HG03097 (cell line): ENCODE measurements around the gene TOMM40L.
"Not testable (repeated sequence)": the region's sequence is repeated elsewhere in the genome, so short reads cannot be mapped to it uniquely, and the experiment has no call there.

Experiments used
- ATAC-seq: cut with Tn5 transposase; IDR thresholded peaks from one replicate; pipeline ENCODE4 v1.9.1; 2021; ENCODE audit not compliant: unreplicated experiment, low FRiP score

Gene TOMM40L

DNA sequence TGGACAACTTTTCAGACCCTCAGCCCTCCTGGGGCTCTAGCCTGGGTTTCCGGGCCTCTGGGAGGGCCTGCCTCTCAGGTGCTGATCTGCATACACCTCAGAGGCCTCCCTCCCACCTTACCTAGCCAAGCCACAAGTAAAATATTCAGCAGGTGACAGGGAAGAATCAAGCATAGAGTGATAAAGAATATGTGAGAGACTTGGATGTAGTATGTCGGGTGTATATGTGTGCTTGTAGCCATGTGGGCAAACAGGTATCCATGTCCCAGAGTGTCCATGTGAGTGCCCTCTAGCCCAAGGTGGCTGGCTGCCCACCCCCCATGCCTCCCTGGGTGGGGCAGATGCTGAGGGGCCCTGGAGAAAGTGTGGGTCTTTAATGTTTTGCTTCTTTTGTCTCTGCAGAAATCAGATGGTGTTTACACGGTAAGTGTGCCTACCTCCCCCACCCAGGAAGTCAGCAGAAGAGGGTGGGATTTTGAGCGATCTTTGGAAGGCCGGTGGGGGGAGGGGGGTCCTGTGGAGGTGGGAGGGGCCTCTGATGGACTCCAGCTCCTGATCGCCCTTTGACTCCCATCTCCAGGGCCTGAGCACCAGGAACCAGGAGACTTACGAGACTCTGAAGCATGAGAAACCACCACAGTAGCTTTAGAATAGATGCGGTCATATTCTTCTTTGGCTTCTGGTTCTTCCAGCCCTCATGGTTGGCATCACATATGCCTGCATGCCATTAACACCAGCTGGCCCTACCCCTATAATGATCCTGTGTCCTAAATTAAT lies 7.4 kb upstream of the TOMM40L start:
- no peak for ATAC-seq

DNA sequence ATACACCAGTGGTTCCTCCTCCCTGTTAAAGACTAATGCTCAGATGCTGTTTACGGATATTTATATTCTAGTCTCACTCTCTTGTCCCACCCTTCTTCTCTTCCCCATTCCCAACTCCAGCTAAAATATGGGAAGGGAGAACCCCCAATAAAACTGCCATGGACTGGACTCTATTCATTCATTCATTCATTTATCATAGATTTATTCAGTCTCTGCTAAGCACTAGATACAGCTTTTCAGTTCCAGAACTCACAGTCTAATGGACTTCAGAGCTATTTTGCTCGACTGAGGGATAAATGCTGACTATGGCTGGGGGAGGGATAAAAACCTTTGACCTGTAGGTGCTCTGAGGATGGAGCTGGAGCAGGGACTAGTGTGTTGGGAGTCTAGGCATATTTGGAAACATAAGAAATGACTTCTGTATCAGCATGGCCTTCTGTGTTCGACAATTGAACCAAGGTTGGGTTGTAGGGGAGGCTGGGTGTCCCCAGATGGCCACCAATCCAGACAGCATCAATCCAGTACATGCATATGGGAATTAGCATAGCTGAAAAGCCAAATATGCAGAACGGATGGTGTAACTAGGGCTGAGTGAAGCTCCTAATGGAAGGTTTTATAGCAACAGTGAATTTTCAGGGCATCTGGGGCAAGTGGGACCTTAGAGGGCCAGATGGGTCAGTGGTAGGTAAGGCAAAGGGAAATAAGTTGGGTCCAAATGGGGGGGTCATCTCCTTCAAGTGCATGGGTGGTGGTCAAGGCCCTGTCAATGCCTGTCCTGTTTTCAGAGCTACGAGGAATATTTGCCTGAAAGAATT lies 6.6 kb upstream of the TOMM40L start:
- ATAC-seq, result no peak

DNA sequence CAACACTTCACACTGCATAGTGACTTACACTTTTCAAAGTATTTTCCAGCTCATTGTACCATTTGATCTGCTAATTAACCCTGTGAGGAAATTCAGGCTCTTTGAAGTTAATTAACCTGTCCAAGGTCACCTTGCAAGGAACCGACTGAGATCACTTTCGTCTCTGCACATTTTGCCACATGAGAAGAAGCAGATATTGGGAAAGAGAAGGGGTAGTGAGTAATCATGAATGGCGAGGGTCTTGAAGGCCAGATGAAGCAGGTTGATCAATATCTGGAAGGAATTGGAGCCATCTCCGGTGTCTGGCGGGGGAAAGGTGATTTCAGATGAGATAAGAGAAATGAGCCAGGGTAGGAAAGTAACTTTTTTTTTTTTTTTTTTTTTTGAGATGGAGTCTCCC lies 5.9 kb upstream of the TOMM40L start:
- no peak for ATAC-seq

GRCh38 chr1:161222175-161223019 lies 3.5 kb upstream of the TOMM40L start:
- ATAC-seq, result no peak

DNA sequence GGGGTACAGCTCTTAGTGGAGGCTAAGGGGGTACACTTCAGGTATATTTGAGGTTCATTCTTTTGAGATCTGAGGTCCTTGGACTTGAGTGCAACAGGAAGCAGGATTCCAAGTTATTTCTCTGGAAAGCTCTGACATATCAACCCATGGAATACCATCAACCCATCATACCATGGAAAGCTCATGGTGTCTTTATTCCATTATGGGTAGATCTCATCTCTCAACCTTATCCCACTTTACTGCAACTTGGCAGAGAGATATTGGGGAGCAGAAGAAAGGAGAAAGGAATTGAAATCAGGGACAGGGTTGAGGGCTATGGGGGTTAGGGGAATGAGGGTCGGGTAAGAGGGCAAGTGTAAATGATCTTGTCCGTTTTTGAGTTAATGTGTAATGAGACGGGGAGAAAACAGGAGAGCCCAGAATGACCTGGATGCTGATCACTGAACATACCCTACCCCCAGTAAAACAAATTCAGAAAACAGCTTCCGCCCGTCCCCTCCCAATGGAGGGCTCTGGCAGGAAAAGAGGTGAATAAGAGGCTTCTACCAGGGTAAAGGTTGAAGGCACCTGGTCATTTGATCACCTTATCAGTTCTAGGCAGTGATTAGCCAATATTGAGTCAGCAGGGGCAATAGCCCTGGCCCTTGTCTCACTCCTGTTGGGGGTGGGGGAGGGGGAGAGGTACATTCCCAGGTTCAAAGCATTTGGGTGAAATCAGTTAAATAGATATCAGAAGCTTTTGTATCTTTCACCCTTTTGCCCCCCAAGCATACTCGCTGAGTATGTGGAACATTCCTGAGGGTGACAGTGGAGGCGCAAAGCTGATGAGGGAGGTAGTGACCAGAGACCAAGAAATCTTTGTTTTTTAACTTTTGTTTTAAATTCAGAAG lies 1.8 kb upstream of the TOMM40L start:
- ATAC-seq, result no peak

DNA sequence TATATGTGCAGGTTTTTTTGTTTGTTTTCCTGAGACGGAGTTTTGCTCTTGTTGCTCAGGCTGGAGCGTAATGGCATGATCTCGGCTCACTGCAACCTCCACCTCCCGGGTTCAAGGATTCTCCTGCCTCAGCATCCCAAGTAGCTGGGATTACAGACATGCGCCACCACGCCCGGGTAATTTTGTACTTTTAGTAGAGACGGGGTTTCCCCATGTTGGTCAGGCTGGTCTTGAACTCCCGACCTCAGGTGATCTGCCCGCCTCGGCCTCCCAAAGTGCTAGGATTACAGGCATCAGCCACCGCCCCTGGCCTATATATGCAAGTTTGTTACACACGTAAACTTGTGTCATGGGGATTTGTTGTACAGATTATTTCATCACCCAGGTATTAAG lies 1.2 kb upstream of the TOMM40L start:
- ATAC-seq, result not testable (repeated sequence)

DNA sequence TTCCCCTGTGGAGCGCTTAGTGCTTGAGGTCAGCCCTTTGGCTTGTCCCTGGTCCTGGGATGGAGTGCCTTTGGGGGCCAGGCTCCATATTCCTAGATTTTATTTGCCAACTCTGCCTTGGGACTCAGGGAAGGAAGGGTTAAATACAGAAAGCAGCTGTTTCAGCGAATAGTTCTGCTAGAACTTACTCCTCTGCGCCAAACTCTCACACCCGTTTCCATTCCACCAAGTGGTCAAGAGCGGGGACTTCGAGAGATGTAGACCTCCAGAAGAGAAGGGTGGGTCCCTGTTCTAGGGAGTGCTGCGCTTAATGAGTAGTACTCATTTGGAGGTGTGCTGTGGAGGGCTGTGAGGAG lies 704 bp upstream of the TOMM40L start:
- ATAC-seq, result no peak

- ATAC-seq, result no peak
These were observed 456 bp downstream of the TOMM40L start for GRCh38 chr1:161226320-161226711.

DNA sequence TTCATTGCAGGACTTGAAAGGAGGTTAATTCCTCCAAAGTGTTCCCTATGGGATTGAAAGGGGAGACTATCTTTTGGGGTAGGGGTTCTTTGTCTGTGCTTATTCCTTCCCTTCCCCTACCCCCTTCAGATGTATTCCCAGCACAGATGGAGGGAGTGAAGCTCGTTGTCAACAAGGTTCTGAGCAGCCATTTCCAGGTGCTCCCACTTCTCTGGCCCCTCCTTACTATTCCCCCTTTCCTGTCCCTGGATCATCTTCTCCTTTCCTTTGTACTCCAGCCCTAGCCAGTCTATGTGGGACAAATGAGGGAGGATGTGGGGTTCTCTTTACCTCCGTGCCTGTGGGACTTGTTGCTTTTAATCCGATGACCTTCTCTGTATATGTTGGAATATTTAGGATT lies 899 bp downstream of the TOMM40L start:
- ATAC-seq, result no peak

DNA sequence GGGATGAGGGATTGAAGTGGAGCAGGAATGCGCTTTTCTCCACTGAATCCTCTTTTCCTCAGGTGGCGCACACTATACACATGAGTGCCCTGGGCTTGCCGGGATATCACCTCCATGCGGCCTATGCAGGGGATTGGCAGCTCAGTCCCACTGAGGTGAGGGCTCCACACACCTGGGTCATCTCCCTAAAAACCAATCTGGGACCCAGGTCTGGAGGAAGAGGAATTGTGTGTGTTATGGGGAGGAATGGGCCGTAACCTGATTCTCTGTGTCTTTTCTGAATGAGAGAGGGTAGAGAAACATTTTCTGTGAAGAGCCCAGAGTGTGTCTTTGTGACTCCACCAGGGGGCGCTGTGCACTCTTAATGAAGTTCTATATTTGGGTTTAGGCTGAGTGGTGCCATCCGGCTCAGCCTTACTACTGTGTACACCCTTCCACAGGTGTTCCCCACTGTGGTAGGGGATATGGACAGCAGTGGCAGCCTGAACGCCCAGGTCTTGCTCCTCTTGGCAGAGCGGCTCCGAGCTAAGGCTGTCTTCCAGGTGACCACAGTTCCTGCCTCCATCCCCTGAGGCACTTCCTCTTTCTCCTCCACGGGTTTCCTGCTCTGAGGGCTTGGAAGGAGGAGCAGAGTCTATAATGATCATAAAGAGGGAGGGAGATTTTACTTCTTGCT lies 1.5 kb downstream of the TOMM40L start:
- peak; percentile 36 for ATAC-seq

DNA sequence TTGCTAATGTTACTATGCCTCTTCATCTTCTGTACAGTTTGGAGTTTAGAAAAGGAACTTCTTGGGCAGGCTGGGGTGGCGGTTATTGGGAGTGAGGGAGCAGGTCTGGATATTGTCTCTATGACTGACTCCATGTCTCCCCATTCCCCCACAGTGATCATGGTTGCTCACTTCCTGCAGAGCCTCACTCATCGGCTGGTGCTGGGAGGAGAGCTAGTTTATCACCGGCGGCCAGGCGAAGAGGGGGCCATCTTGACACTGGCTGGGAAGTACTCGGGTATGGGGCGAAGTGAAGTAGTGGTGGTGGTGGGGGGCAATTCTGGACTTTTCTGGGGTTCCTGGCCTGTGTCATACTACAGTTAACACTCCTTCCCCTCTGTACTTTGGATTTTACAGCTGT lies 2.2 kb downstream of the TOMM40L start:
- no peak for ATAC-seq

- ATAC-seq, result no peak
These were observed 4.0 kb downstream of the TOMM40L start for GRCh38 chr1:161229896-161230295.

GRCh38 chr1:161230762-161231161 lies 4.9 kb downstream of the TOMM40L start:
- no peak for ATAC-seq

DNA sequence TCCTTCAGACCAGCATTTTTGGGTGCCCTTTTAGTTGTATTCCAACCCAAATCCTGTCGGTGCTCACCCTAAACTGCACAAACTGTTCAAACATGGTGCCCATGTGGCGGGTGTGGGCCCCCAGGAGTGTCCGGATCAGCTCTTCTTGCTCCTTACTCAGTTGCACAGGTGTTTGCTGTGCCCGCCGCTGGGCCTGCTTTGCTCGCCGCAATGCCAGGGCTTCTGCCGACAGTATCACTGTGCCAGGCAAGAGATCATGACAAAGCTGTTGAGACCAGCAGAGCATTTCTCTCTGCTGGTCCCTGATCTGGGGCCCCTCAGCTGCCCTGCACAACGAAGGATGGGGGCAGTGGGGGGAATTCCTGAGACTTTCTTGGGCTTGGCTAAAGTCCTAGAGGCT lies 7.2 kb downstream of the TOMM40L start:
- ATAC-seq, result no peak

GRCh38 chr1:161235957-161236775 lies 10.3 kb downstream of the TOMM40L start:
- ATAC-seq, result no peak

- ATAC-seq, result no peak
These were observed 12.2 kb downstream of the TOMM40L start, which contains the start of gene NR1I3 for GRCh38 chr1:161238039-161238473. Gene NR1I3, minus strand, starts transcription at chr1:161238203. Its CDS starts 1,638 bp downstream, at chr1:161236565.

DNA sequence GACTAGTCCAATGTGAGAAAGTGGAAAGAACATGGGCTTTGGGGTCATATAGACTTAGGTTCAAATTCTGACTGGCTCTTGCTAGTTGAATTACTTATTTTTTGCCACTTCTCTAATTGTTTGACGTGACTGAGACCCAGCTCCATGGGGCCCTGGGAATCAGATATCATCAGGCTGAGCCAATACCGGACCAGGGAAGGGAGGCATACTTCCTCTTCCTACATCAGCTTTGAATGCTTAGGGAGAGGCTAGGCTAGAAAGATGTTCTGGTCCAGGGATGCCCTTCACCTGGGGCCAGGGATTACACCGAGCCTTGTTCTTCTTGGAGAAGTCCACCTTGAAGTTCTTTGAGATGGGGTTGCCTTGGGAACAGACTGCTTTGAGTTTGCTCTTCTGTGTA lies 15.8 kb downstream of the TOMM40L start:
- no peak for ATAC-seq

DNA sequence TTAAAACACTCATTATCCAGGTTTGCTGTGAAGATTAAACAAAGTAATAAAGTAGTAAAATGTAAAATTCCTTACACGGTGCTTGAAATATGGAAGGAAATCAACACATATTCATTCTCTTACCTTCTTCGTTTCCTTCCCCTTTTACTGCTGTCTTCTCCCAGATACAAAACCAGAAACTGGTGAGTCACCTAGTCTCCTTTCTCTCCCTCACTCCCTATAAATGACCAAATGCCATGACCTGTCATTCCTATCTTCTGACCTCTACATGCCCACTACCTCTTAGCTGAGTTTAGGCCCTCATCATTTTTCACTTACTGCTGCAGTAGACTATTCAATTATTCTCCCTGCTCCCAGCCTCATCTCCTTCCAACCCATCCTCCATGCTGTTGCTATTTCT lies 16.5 kb downstream of the TOMM40L start:
- no peak for ATAC-seq

DNA sequence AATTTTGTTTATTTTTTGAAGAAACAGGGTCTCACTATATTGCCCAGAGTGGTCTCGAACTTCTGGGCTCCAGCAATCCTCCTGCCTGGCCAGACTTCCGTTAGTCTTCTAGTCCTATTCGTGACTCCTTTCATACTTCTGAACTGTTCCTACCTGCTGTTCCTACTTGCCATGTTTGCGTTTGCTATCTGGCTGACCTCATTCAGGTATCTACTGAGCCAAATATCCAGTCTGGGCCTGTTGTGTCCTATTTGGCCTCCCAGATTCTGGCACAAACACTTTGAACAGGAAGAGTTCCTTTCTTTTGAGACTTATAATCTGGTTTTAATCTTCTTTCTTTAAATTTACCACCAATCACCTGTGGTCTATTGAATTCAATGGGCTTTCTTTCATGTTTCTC lies 19.0 kb downstream of the TOMM40L start:
- no peak for ATAC-seq
